Measurements from ENCODE around the gene THAP7.

Gene THAP7

DNA sequence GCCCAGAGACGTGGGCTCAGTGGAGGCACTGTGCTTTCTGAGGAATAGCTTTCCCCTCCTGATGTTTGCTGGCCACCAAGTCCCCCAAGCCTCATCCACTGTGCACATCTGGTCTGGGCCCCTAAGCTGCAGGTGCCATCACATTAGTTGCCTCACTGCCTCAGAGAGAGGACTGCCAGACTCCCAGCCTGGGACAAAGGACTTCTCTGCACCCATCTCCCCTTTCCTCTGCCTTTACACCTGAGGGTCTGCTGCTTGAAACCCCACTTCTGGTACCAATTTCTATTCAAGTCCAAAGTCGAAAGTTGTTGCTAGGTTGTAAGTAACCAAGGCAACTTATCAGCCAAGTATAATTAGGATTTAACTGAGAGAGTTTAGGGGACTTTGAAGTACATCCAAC lies 23.5 kb downstream of the THAP7 start:
- no peaks in the 10 kb centered on the region for H3K27me3 ChIP-seq (ENCODE audit: insufficient read depth, low read length, poor library complexity)
- ATAC-seq (ENCODE audit: insufficient read depth, low read depth) = no peak

DNA sequence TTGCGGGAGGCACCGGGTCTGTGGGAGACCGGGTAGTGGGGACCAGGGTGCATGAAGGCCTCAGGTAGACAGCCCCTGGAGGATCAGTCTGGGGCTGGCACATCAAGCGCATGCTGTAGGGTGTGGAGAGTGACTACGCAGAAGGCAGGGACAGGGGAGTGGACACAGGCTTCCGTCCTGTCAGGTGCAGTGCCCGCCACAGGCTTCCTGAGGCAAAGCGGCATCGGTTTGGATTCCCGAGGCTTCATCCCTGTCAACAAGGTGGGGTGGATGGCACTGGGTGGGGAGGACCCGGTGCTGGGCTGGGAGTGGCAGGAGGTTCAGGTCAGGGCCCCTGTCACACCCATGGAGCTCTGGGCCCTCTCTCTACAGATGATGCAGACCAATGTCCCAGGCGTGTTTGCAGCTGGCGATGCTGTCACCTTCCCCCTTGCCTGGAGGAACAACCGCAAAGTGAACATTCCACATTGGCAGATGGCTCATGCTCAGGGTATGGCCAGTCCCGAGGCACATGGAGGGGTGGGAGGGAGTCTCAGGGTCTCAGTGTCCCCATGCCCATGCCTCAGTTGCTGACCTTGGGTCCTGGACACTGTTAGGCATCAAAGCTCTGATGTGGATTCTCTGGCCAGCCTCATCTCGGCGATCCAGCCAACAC lies 24.3 kb downstream of the THAP7 start:
- H2AFZ ChIP-seq (ENCODE audit: low read depth, low read length) = no peak overlapping the region
- no peak overlapping the region for H3K4me2 ChIP-seq (ENCODE audit: insufficient read depth, low read length)
- H3K4me1 ChIP-seq (ENCODE audit: insufficient read depth, low read length) = peaks cover 16% of the 10 kb centered on the region
- no peak overlapping the region for H3K4me3 ChIP-seq (ENCODE audit: low read depth in 1 of 2, low read length in 2 of 2)
- TF ChIP-seq, protein P1, sequence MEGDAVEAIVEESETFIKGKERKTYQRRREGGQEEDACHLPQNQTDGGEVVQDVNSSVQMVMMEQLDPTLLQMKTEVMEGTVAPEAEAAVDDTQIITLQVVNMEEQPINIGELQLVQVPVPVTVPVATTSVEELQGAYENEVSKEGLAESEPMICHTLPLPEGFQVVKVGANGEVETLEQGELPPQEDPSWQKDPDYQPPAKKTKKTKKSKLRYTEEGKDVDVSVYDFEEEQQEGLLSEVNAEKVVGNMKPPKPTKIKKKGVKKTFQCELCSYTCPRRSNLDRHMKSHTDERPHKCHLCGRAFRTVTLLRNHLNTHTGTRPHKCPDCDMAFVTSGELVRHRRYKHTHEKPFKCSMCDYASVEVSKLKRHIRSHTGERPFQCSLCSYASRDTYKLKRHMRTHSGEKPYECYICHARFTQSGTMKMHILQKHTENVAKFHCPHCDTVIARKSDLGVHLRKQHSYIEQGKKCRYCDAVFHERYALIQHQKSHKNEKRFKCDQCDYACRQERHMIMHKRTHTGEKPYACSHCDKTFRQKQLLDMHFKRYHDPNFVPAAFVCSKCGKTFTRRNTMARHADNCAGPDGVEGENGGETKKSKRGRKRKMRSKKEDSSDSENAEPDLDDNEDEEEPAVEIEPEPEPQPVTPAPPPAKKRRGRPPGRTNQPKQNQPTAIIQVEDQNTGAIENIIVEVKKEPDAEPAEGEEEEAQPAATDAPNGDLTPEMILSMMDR (IDR thresholded peaks at IDR 0.05; ENCODE audit: borderline replicate concordance, extremely low read depth, low read length, poor library complexity, severe bottlenecking) = no peak
- TF ChIP-seq EZH2 (IDR thresholded peaks at IDR 0.05; ENCODE audit: borderline replicate concordance, low read depth, low read length, severe bottlenecking) = no peak
- no peaks in the 10 kb centered on the region for H3K27me3 ChIP-seq (ENCODE audit: insufficient read depth, low read length, poor library complexity)
- no peaks in the 10 kb centered on the region; the same call in 1 of the 2 replicates for H3K36me3 ChIP-seq (ENCODE audit: insufficient read depth, low read length)
- peaks cover 5% of the 10 kb centered on the region for H3K9me3 ChIP-seq (ENCODE audit: insufficient read depth, low read length, severe bottlenecking)
- H3K79me2 ChIP-seq (ENCODE audit: insufficient read depth, low read length) = peaks cover 19% of the 10 kb centered on the region
- ATAC-seq (ENCODE audit: insufficient read depth, low read depth) (no peak), DNase-seq (no peak)
- no peak overlapping the region for H3K27ac ChIP-seq (ENCODE audit: low read length)
- H4K20me1 ChIP-seq (ENCODE audit: insufficient read depth, low read length) = no peaks in the 10 kb centered on the region; the same call in 1 of the 2 replicates
- no peak overlapping the region for H3K9ac ChIP-seq (ENCODE audit: low read depth, low read length)

More for the DNA sequence above, 23.5 kb downstream of the THAP7 start:
- no peak overlapping the region for H3K4me2 ChIP-seq (ENCODE audit: insufficient read depth, low read length)
- H4K20me1 ChIP-seq (ENCODE audit: insufficient read depth, low read length) = no peaks in the 10 kb centered on the region; the same call in 1 of the 2 replicates
- H3K4me3 ChIP-seq (ENCODE audit: low read depth in 1 of 2, low read length in 2 of 2) = no peak overlapping the region
- H3K4me1 ChIP-seq (ENCODE audit: insufficient read depth, low read length) = peaks cover 23% of the 10 kb centered on the region
- peaks cover under 1% of the 10 kb centered on the region; the same call in 1 of the 2 replicates for H3K36me3 ChIP-seq (ENCODE audit: insufficient read depth, low read length)
- no peak for TF ChIP-seq EZH2 (IDR thresholded peaks at IDR 0.05; ENCODE audit: borderline replicate concordance, low read depth, low read length, severe bottlenecking)
- TF ChIP-seq, protein P1 (IDR thresholded peaks at IDR 0.05; ENCODE audit: borderline replicate concordance, extremely low read depth, low read length, poor library complexity, severe bottlenecking) = no peak
- no peak overlapping the region for H2AFZ ChIP-seq (ENCODE audit: low read depth, low read length)
- H3K9me3 ChIP-seq (ENCODE audit: insufficient read depth, low read length, severe bottlenecking) = peaks cover 5% of the 10 kb centered on the region
- no peak overlapping the region for H3K27ac ChIP-seq (ENCODE audit: low read length)
- no peak for DNase-seq
- H3K79me2 ChIP-seq (ENCODE audit: insufficient read depth, low read length) = peaks cover 26% of the 10 kb centered on the region
- no peak overlapping the region for H3K9ac ChIP-seq (ENCODE audit: low read depth, low read length)

DNA sequence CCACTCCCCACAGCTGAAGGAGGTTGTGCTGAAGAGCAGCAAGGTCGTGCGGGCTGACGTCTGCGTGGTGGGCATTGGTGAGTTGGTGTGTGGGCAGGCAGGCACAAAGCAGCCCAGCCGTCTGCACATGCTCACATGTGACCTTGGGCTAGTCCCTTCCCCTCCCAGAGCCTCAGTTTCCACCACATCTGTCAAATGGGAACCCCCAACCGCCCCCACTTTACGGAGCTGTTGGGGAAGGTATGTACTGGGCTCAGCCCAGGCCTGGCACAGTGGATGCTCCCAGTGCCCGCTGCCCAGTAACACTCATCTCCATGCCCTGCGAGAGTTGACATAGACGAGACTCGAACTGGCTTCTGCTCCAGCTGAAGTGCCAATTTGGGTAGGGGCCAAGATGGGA lies 24.9 kb downstream of the THAP7 start:
- peaks cover 12% of the 10 kb centered on the region for H3K79me2 ChIP-seq (ENCODE audit: insufficient read depth, low read length)
- H3K36me3 ChIP-seq (ENCODE audit: insufficient read depth, low read length) = no peaks in the 10 kb centered on the region
- TF ChIP-seq, protein P1 (IDR thresholded peaks at IDR 0.05; ENCODE audit: borderline replicate concordance, extremely low read depth, low read length, poor library complexity, severe bottlenecking) = no peak
- no peak for TF ChIP-seq EZH2 (IDR thresholded peaks at IDR 0.05; ENCODE audit: borderline replicate concordance, low read depth, low read length, severe bottlenecking)
- H2AFZ ChIP-seq (ENCODE audit: low read depth, low read length) = no peak overlapping the region
- no peaks in the 10 kb centered on the region for H3K27me3 ChIP-seq (ENCODE audit: insufficient read depth, low read length, poor library complexity)
- no peak overlapping the region for H3K4me2 ChIP-seq (ENCODE audit: insufficient read depth, low read length)
- ATAC-seq (ENCODE audit: insufficient read depth, low read depth) (no peak), DNase-seq (no peak)
- H4K20me1 ChIP-seq (ENCODE audit: insufficient read depth, low read length) = no peaks in the 10 kb centered on the region; the same call in 1 of the 2 replicates
- peaks cover 12% of the 10 kb centered on the region for H3K4me1 ChIP-seq (ENCODE audit: insufficient read depth, low read length)
- H3K9ac ChIP-seq (ENCODE audit: low read depth, low read length) = no peak overlapping the region
- peaks cover 5% of the 10 kb centered on the region for H3K9me3 ChIP-seq (ENCODE audit: insufficient read depth, low read length, severe bottlenecking)
- no peak overlapping the region for H3K4me3 ChIP-seq (ENCODE audit: low read depth in 1 of 2, low read length in 2 of 2)
- no peak overlapping the region for H3K27ac ChIP-seq (ENCODE audit: low read length)

Measured in DND-41 (cell line).